ENCODE data around the gene ULBP2.

- TF ChIP-seq RARB (CRISPR knock-in tag; IDR thresholded peaks at IDR 0.05) (no peak), OSR1 (CRISPR knock-in tag; IDR thresholded peaks at IDR 0.05) (no peak), ZNF565 (CRISPR knock-in tag; conservative IDR thresholded peaks at IDR 0.05; ENCODE audit: low read depth) (no peak), PATZ1 (CRISPR knock-in tag; IDR thresholded peaks at IDR 0.05; ENCODE audit: borderline replicate concordance) (no peak), GLIS3 (CRISPR knock-in tag; IDR thresholded peaks at IDR 0.05) (no peak), ZFP30 (CRISPR knock-in tag; IDR thresholded peaks at IDR 0.05) (no peak), ESRRG (CRISPR knock-in tag; IDR thresholded peaks at IDR 0.05) (no peak)
Observed at GRCh38 chr6:149925253-149925973, 16.4 kb upstream of the ULBP2 start.

Measured in SK-N-SH treated with all-trans-retinoic acid at 6 μM for 48 hours (cell line).